ENCODE results near the gene WSB1.
"Not testable (repeated sequence)": the region's sequence is repeated elsewhere in the genome, so short reads cannot be mapped to it uniquely, and the experiment has no call there.

The WSB1 gene

DNA sequence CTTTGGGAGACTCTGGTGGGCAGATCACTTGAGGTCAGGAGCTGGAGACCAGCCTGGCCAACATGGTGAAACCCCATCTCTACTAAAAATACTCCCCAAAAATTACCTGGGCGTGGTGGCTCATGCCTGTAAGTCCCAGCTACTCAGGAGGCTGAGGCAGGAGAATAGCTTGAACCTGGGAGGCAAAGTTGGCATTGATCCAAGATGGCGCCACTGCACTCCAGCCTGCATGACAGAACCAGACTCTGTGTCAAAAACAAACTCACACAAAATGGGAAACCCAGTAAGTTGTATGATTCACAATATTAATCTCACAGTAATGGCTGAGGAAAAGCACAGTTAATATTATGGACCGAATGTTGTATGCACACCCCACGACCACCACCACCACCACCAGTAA, 24.3 kb downstream of the WSB1 start:
- DNase-seq, result peak; percentile 26

DNA sequence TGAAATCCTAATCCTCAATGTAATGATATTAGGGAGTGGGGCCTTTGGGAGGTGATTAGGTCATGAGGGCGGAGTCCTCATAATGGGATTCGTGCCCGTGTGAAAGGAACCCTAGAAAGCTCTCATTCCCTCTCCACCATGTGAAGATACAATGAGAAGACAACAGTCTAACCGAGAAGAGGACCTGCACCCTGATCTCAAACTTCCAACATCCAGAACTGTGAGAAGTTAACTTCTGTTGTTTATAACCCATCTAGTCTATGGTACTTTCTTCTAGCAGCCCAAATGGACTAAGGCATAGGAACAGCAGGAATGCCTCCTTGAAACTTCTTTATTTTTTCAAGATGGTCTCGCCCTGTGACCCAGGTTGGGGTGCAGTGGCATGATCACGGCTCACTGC, 24.7 kb downstream of the WSB1 start:
- DNase-seq, result no peak

- DNase-seq, result peak; percentile 77
Observed at GRCh38 chr17:27319541-27320221, 25.8 kb downstream of the WSB1 start.

GRCh38 chr17:27320222-27320560, 26.3 kb downstream of the WSB1 start:
- no peak for DNase-seq

GRCh38 chr17:27321372-27321771, 27.5 kb downstream of the WSB1 start:
- no peak for DNase-seq

GRCh38 chr17:27322026-27322425, 28.1 kb downstream of the WSB1 start:
- no peak for DNase-seq

- DNase-seq, result no peak
Observed at GRCh38 chr17:27322690-27323508, 29.0 kb downstream of the WSB1 start.

- DNase-seq, result no peak
Observed at GRCh38 chr17:27323538-27324215, 29.8 kb downstream of the WSB1 start.

GRCh38 chr17:27324771-27325339, 30.9 kb downstream of the WSB1 start:
- no peak for DNase-seq

GRCh38 chr17:27326051-27326450, 32.1 kb downstream of the WSB1 start:
- DNase-seq, result no peak

DNA sequence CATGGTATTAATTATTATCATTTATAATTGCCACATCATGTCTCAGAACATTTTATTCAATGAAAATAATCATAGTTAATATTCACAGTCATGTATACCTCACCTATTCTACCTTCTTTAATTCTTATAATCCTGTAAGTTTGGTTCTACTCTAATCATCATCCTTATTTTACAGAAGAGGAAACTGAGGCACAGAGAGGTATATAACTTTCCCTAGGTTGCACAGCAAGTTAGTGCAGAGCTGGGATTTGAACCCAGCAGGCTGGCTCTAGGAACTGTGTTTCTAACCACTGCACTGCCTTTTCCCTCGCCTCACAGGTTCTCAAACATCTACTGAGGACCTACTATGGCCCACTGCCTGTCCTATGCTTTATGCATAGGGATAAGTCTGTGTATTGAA, 32.7 kb downstream of the WSB1 start:
- DNase-seq, result no peak

GRCh38 chr17:27327397-27327796, 33.5 kb downstream of the WSB1 start:
- DNase-seq, result no peak

GRCh38 chr17:27327871-27328270, 34.0 kb downstream of the WSB1 start:
- DNase-seq, result no peak

DNA sequence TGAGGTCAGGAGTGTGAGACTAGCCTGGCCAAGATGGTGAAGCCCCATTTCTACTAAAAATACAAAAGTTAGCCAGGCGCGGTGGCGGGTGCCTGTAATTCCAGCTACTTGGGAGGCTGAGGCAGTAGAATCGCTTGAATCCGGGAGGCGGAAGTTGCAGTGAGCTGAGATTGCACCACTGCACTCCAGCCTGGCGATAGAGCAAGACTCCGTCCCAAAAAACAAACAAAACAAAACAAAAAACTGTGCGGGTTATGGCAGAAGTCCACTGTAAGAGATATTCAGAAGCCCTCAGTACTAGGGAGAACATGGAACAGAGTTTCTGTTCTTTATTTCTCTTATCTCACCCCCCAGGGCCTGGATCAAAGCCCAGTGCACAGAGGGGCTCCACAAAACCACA, 34.8 kb downstream of the WSB1 start:
- not testable (repeated sequence) for DNase-seq

- DNase-seq, result no peak
Observed at GRCh38 chr17:27329146-27329805, 35.4 kb downstream of the WSB1 start.

GRCh38 chr17:27332047-27332393, 38.1 kb downstream of the WSB1 start:
- DNase-seq, result no peak

- DNase-seq, result peak; percentile 98
Observed at GRCh38 chr17:27332485-27333409, 38.8 kb downstream of the WSB1 start.

- DNase-seq, result peak; percentile 23
Observed at GRCh38 chr17:27333410-27333980, 39.6 kb downstream of the WSB1 start.

DNA sequence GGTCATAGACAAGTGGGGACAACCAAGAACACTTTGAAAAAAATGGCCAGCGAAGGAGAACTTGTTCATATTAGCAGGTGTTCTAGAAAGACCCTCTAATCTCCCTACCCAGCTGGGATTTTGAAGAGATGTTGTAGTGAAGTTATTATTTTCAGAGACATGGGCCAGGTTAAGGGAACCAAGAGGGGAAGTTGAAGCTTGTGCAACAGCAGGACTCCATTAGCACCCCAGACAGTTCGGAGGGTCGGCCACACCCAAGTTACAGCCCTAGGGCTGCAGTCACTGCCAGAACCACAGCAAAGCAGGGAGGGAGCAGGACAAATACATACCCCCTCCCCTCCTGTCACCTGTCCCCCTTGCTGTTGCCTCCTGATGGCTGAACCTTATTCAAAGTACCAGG, 42.3 kb downstream of the WSB1 start:
- DNase-seq, result no peak

DNA sequence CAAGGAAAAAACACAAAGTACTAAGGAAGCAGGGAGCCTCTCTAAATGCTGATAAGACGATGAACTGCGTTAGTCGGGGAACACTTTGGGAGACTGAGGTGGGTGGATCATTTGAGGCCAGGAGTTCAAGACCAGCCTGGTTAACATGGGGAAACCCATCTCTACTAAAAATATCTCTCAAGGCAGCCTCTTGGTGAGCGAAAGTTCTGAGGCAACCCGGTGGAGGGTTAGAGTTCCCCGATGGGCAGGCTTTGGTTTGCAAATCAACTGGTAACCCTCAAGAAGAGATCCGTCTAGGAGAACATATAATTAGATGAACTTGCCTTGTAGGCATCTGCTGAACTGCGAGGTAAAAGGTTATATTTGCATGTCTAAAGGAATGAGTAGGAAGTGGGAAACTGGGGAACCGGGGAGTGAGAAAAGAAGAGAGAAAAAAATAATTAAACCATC, 44.6 kb downstream of the WSB1 start:
- no peak for DNase-seq

DNA sequence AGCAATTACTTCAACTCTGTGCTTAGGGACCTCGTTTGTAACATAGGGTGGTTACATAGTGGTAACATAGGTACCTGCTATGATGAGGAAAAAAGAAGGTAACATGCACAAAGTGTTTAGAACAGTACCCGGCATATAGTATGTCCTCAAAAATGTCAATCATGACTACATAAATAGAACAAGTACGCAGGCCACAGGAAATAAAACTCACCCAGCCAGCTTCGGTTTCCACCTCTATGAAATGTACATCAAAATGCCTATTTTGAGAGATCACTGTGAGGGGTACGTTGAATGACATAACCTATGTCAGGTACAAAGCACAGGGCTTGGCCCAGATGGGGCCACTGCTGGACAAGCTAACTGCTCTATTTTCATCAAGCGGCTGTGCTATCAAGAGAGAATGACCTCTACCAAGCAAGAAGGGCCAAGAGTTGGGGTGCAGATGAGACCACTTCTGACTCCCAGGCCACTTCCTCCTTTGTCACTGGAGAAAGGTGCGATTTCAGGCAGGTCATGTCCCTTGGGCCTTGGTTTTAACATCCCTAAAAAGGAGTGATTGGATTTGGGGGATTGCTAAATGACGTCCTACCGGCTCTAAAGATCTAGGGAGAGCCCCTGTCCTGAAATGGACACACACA, 45.4 kb downstream of the WSB1 start:
- DNase-seq, result no peak

All from RPMI8226 (cell line).